ENCODE data around the gene TBXA2R.

TBXA2R gene

DNA sequence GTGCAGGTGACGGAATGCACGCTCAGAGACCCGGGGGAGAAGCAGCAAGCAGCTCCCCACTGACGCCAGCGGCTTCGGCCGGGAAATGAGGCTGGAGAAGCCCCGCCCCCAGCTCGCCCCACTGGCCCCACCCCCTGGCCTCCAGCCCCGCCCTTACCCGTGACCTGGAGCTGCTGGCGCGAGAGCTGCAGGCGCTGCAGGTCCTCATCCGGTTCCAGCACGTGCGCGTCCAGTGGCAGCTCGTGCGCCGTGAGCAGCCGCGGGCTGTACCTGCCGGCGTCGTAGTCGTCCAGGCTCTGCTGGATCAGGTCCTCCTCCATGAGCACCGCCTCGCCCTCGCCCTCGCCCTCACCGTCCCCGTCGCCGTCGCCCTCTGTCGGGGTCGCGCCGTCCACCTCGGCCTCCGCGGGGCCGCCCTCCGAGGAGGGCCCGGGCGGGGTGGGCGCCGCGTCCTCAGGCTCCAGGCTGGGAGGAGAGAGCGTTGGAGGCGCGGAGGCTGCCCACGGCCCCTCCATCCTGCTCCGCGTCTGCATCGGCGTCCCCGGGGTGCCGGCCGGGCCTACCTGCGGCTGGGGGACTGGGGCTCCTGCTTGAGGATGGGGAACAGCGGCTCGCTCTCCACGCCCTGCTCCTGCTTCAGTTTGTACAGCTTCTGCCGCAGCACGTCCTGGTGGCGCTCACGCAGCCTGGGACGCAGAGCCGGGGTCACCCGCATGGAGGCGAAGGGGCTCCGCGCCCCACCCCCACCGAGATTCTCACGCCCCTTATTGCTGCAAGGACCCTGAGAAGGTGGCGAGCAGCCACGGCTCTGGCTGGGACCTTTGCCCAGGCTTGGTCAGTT is 6.4 kb upstream of the TBXA2R start:
- H3K9me2 ChIP-seq (replicated peaks; ENCODE audit: low read depth, low read length): no peaks in the 10 kb centered on the region
- no peak overlapping the region for H2AFZ ChIP-seq (ENCODE audit: low read length)
- H3K4me3 ChIP-seq (ENCODE audit: low read length, poor library complexity, severe bottlenecking): no peak overlapping the region
- TF ChIP-seq EZH2phosphoT487 (IDR thresholded peaks at IDR 0.05; ENCODE audit: borderline replicate concordance): no peak
- TF ChIP-seq, protein P1, sequence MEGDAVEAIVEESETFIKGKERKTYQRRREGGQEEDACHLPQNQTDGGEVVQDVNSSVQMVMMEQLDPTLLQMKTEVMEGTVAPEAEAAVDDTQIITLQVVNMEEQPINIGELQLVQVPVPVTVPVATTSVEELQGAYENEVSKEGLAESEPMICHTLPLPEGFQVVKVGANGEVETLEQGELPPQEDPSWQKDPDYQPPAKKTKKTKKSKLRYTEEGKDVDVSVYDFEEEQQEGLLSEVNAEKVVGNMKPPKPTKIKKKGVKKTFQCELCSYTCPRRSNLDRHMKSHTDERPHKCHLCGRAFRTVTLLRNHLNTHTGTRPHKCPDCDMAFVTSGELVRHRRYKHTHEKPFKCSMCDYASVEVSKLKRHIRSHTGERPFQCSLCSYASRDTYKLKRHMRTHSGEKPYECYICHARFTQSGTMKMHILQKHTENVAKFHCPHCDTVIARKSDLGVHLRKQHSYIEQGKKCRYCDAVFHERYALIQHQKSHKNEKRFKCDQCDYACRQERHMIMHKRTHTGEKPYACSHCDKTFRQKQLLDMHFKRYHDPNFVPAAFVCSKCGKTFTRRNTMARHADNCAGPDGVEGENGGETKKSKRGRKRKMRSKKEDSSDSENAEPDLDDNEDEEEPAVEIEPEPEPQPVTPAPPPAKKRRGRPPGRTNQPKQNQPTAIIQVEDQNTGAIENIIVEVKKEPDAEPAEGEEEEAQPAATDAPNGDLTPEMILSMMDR (conservative IDR thresholded peaks at IDR 0.05; ENCODE audit: low read length): no peak
- H3K36me3 ChIP-seq (ENCODE audit: insufficient read depth, low read length): peaks cover 7% of the 10 kb centered on the region; the same call in 1 of the 2 replicates
- no peaks in the 10 kb centered on the region for H4K20me1 ChIP-seq (ENCODE audit: insufficient read depth, low read length, poor library complexity, severe bottlenecking)
- no peaks in the 10 kb centered on the region for H3K4me1 ChIP-seq (ENCODE audit: insufficient read depth, low read length, poor library complexity, severe bottlenecking)
- H3K9ac ChIP-seq (ENCODE audit: low read depth, low read length, poor library complexity, severe bottlenecking): no peak overlapping the region
- H3F3A ChIP-seq (ENCODE audit: low read depth): no peaks in the 10 kb centered on the region
- no peak overlapping the region for H3K4me2 ChIP-seq (ENCODE audit: low read depth, low read length, poor library complexity, severe bottlenecking)
- no peaks in the 10 kb centered on the region for H3K79me2 ChIP-seq (ENCODE audit: insufficient read depth, low read length)
- no peaks in the 10 kb centered on the region for H3K27me3 ChIP-seq (ENCODE audit: insufficient read depth, low read length, poor library complexity, severe bottlenecking)
- no peaks in the 10 kb centered on the region for H3K9me3 ChIP-seq (ENCODE audit: insufficient read depth, low read depth, low read length)

DNA sequence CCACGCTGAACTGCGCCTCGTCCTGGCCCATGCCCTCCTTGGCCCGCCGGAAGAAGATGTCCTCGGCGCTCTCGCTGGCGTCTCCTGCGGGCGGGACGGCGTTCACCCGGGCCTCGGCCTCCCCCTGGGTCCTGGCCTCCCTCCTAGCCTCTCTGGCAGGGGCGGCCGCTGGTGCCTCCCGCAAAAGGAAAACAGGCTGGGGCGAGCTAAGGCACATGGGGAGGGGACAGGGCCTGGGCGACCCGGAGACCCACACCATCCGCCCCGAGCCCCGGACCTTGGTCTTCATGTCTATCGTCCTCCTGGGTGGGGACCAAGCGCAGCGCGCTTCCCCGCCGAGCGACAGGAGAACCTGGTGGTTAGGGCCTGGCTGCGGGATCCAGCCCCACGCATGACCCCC is 5.7 kb upstream of the TBXA2R start:
- Histone ChIP-seq H3F3A (ENCODE audit: low read depth) (no peaks in the 10 kb centered on the region), H3K9ac (ENCODE audit: low read depth, low read length, poor library complexity, severe bottlenecking) (no peak overlapping the region), H3K4me1 (ENCODE audit: insufficient read depth, low read length, poor library complexity, severe bottlenecking) (no peaks in the 10 kb centered on the region), H3K79me2 (ENCODE audit: insufficient read depth, low read length) (no peaks in the 10 kb centered on the region), H3K4me2 (ENCODE audit: low read depth, low read length, poor library complexity, severe bottlenecking) (no peak overlapping the region), H3K27me3 (ENCODE audit: insufficient read depth, low read length, poor library complexity, severe bottlenecking) (no peaks in the 10 kb centered on the region), H3K4me3 (ENCODE audit: low read length, poor library complexity, severe bottlenecking) (no peak overlapping the region), H2AFZ (ENCODE audit: low read length) (no peak overlapping the region), H3K9me2 (replicated peaks; ENCODE audit: low read depth, low read length) (no peaks in the 10 kb centered on the region), H3K9me3 (ENCODE audit: insufficient read depth, low read depth, low read length) (no peaks in the 10 kb centered on the region), H4K20me1 (ENCODE audit: insufficient read depth, low read length, poor library complexity, severe bottlenecking) (no peaks in the 10 kb centered on the region), H3K36me3 (ENCODE audit: insufficient read depth, low read length) (peaks cover 7% of the 10 kb centered on the region; the same call in 1 of the 2 replicates)
- TF ChIP-seq EZH2phosphoT487 (IDR thresholded peaks at IDR 0.05; ENCODE audit: borderline replicate concordance): no peak
- TF ChIP-seq, protein P1 (conservative IDR thresholded peaks at IDR 0.05; ENCODE audit: low read length): no peak

DNA sequence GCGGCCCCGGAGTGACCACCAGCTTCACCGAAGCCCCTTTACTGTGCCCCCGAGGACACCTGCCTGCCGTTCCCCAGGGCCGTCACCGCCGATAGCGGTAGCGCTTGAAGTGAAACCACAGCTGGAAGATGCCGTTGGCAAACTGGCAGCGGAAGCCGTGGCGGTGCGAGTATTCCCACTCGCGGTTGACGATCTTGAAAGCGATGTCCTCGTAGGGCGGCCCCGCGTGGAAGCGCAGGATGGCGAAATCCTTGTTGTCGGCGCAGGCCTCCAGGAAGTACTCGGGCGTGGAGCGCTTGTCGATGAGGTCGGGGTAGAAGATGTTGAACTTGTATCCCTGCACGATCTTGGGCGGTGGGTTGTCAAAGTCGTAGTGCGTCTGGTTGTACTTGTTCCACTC is 5.2 kb upstream of the TBXA2R start:
- Histone ChIP-seq H3K79me2 (ENCODE audit: insufficient read depth, low read length) (no peaks in the 10 kb centered on the region), H3K9ac (ENCODE audit: low read depth, low read length, poor library complexity, severe bottlenecking) (no peak overlapping the region), H3K27me3 (ENCODE audit: insufficient read depth, low read length, poor library complexity, severe bottlenecking) (no peaks in the 10 kb centered on the region), H3K9me3 (ENCODE audit: insufficient read depth, low read depth, low read length) (no peaks in the 10 kb centered on the region), H3F3A (ENCODE audit: low read depth) (no peaks in the 10 kb centered on the region), H4K20me1 (ENCODE audit: insufficient read depth, low read length, poor library complexity, severe bottlenecking) (no peaks in the 10 kb centered on the region), H3K9me2 (replicated peaks; ENCODE audit: low read depth, low read length) (no peaks in the 10 kb centered on the region), H3K36me3 (ENCODE audit: insufficient read depth, low read length) (peaks cover 7% of the 10 kb centered on the region; the same call in 1 of the 2 replicates), H3K4me2 (ENCODE audit: low read depth, low read length, poor library complexity, severe bottlenecking) (no peak overlapping the region), H3K4me1 (ENCODE audit: insufficient read depth, low read length, poor library complexity, severe bottlenecking) (no peaks in the 10 kb centered on the region), H2AFZ (ENCODE audit: low read length) (no peak overlapping the region), H3K4me3 (ENCODE audit: low read length, poor library complexity, severe bottlenecking) (no peak overlapping the region)
- TF ChIP-seq, protein P1 (conservative IDR thresholded peaks at IDR 0.05; ENCODE audit: low read length): no peak
- TF ChIP-seq EZH2phosphoT487 (IDR thresholded peaks at IDR 0.05; ENCODE audit: borderline replicate concordance): no peak

Data from Loucy (cell line).